ENCODE results near the gene NCR2.

Gene NCR2

GRCh38 chr6:41371461-41371991 lies 36.1 kb downstream of the NCR2 start:
- Histone ChIP-seq H4K20me1 (ENCODE audit: insufficient read depth, low read length) (no peaks in the 10 kb centered on the region), H2AFZ (ENCODE audit: low read length) (no peak overlapping the region), H3K9me2 (ENCODE audit: low read depth, low read length) (no peaks in the 10 kb centered on the region), H3K9ac (ENCODE audit: low read length) (no peak overlapping the region), H3K4me2 (ENCODE audit: low read length) (no peak overlapping the region), H3K9me3 (ENCODE audit: low read length) (no peaks in the 10 kb centered on the region), H3K36me3 (ENCODE audit: insufficient read depth, low read length) (no peaks in the 10 kb centered on the region), H3K27ac (ENCODE audit: low read depth, low read length, poor library complexity, severe bottlenecking) (no peak overlapping the region), H3K27me3 (ENCODE audit: insufficient read depth, low read length) (no peaks in the 10 kb centered on the region; the same call in 1 of the 2 replicates), H3K4me3 (ENCODE audit: low read depth, low read length, poor library complexity, severe bottlenecking) (no peak overlapping the region), H3F3A (ENCODE audit: insufficient read depth, low read length) (no peaks in the 10 kb centered on the region), H3K4me1 (ENCODE audit: insufficient read depth, low read length, severe bottlenecking) (no peaks in the 10 kb centered on the region), H3K79me2 (ENCODE audit: insufficient read depth, low read length) (no peaks in the 10 kb centered on the region)
- no peak for TF ChIP-seq CTCF (IDR thresholded peaks at IDR 0.05; ENCODE audit: low read length)
- TF ChIP-seq EZH2 (IDR thresholded peaks at IDR 0.05; ENCODE audit: borderline replicate concordance, low read length) = no peak

GRCh38 chr6:41371992-41372831 lies 36.8 kb downstream of the NCR2 start:
- Histone ChIP-seq H3K79me2 (ENCODE audit: insufficient read depth, low read length) (no peaks in the 10 kb centered on the region), H3K27me3 (ENCODE audit: insufficient read depth, low read length) (no peaks in the 10 kb centered on the region; the same call in 1 of the 2 replicates), H3K4me1 (ENCODE audit: insufficient read depth, low read length, severe bottlenecking) (no peaks in the 10 kb centered on the region), H3K9me2 (ENCODE audit: low read depth, low read length) (no peaks in the 10 kb centered on the region), H3K36me3 (ENCODE audit: insufficient read depth, low read length) (no peaks in the 10 kb centered on the region), H4K20me1 (ENCODE audit: insufficient read depth, low read length) (no peaks in the 10 kb centered on the region), H3K4me3 (ENCODE audit: low read depth, low read length, poor library complexity, severe bottlenecking) (no peak overlapping the region), H3K9me3 (ENCODE audit: low read length) (no peaks in the 10 kb centered on the region), H3K9ac (ENCODE audit: low read length) (no peak overlapping the region), H2AFZ (ENCODE audit: low read length) (no peak overlapping the region), H3K27ac (ENCODE audit: low read depth, low read length, poor library complexity, severe bottlenecking) (no peak overlapping the region), H3F3A (ENCODE audit: insufficient read depth, low read length) (no peaks in the 10 kb centered on the region), H3K4me2 (ENCODE audit: low read length) (no peak overlapping the region)
- no peak for TF ChIP-seq CTCF (IDR thresholded peaks at IDR 0.05; ENCODE audit: low read length)

GRCh38 chr6:41372832-41373626 lies 37.6 kb downstream of the NCR2 start:
- Histone ChIP-seq H4K20me1 (ENCODE audit: insufficient read depth, low read length) (no peaks in the 10 kb centered on the region), H3K36me3 (ENCODE audit: insufficient read depth, low read length) (no peaks in the 10 kb centered on the region), H3K27ac (ENCODE audit: low read depth, low read length, poor library complexity, severe bottlenecking) (no peak overlapping the region), H3F3A (ENCODE audit: insufficient read depth, low read length) (no peaks in the 10 kb centered on the region), H3K9me3 (ENCODE audit: low read length) (no peaks in the 10 kb centered on the region), H3K27me3 (ENCODE audit: insufficient read depth, low read length) (no peaks in the 10 kb centered on the region; the same call in 1 of the 2 replicates), H3K9ac (ENCODE audit: low read length) (no peak overlapping the region), H3K4me3 (ENCODE audit: low read depth, low read length, poor library complexity, severe bottlenecking) (no peak overlapping the region), H3K9me2 (ENCODE audit: low read depth, low read length) (no peaks in the 10 kb centered on the region), H3K79me2 (ENCODE audit: insufficient read depth, low read length) (no peaks in the 10 kb centered on the region), H3K4me1 (ENCODE audit: insufficient read depth, low read length, severe bottlenecking) (no peaks in the 10 kb centered on the region), H2AFZ (ENCODE audit: low read length) (no peak overlapping the region), H3K4me2 (ENCODE audit: low read length) (no peak overlapping the region)
- TF ChIP-seq CTCF (IDR thresholded peaks at IDR 0.05; ENCODE audit: low read length) = no peak
- no peak for TF ChIP-seq EZH2 (IDR thresholded peaks at IDR 0.05; ENCODE audit: borderline replicate concordance, low read length)
